ENCODE measurements around the gene SLC2A11.

DNA sequence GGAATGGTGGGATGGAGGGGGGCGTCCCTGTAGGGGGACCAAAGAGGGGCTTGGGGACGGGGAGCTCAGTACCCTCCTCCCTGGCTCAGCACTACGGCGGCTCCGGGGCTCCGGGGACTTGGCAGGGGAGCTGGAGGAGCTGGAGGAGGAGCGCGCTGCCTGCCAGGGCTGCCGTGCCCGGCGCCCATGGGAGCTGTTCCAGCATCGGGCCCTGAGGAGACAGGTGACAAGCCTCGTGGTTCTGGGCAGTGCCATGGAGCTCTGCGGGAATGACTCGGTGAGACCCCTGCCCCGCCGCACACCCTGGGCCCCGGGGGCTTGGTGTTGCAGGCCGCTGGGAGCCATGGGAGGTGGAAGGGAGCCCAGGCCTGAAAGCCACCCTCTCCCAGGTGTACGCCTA, 24.7 kb downstream of the SLC2A11 start:
- TF ChIP-seq, protein P1, sequence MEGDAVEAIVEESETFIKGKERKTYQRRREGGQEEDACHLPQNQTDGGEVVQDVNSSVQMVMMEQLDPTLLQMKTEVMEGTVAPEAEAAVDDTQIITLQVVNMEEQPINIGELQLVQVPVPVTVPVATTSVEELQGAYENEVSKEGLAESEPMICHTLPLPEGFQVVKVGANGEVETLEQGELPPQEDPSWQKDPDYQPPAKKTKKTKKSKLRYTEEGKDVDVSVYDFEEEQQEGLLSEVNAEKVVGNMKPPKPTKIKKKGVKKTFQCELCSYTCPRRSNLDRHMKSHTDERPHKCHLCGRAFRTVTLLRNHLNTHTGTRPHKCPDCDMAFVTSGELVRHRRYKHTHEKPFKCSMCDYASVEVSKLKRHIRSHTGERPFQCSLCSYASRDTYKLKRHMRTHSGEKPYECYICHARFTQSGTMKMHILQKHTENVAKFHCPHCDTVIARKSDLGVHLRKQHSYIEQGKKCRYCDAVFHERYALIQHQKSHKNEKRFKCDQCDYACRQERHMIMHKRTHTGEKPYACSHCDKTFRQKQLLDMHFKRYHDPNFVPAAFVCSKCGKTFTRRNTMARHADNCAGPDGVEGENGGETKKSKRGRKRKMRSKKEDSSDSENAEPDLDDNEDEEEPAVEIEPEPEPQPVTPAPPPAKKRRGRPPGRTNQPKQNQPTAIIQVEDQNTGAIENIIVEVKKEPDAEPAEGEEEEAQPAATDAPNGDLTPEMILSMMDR (IDR thresholded peaks at IDR 0.05), result no peak
- TF ChIP-seq POLR2A (IDR thresholded peaks at IDR 0.05), result no peak

Data from body of pancreas (tissue), 4 donors.